ENCODE data around the gene MYMK.

The MYMK gene

DNA sequence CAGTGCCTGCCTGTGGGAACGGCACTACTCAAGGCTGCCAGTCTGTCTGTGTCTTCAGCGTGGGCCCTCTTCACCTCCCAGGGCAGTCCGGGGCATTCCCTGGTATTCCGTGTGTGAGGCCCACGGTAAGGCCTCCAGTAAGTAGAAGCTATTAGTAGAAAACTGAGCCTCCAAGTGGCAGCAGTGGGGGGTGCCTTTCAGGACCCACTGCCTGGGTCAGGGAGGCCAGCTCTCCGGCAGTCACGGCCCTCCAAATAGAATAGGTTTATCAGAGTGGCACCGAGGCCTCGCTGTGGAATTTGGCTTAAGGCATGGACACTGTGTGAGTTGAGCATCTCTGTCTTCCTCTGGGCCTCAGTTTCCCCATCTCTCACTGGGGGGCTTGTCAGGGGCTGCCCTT lies 32.8 kb upstream of the MYMK start:
- DNase-seq = no peak

GRCh38 chr9:133556354-133556753 lies 31.6 kb upstream of the MYMK start:
- DNase-seq = no peak

DNA sequence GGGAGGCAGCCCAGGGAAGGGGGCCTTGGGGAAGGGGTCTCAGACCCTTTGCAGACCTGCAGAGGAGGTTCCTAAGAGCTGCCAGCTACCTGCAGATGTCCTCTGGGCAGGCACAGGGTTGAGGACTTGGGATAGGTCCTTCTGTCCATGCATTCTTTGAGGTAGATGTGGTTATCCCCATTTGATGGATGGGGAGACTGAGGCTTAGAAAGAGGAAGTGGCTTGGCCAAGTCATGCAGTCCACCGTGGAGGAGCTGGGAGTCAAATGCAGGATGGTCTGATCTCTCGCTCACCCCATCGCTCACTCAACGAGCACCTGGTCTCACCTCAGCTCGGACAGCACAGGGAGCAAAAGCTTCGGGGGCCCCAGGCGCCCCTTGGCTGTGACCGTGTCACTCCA lies 30.0 kb upstream of the MYMK start:
- DNase-seq = no peak

DNA sequence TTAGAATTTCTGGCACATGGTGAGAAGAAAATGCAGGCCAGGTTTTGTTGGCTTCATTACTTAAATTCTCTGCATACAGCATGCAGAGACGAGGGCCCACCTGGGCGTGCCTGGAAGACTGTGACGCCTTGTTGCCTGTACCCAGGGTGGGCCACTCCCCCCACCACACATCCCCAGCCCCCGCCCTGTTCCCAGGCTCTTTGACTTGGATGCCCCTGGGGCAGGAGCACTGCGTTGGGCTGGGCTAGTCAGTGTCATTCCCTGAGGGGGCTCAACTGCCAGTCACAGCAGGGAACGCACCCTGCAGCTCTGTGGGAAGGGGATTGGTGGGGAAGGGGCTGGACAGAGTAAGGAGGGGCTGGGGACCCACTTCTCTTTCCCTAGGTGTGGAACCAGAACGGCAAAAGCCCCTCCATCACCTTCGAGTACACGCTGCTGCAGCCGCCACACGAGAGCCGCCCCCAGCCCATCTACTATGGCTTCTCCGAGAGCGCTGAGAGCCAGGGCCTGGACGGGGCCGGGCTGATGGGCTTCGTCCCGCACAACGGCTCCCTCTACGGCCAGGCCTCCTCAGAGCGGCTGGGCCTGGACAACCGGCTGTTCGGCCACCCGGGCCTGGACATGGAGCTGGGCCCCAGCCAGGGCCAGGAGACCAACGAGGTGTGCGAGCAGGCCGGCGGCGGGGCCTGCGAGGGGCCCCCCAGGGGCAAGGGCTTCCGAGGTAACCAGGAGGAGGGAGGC lies 29.4 kb upstream of the MYMK start:
- no peak for DNase-seq

- DNase-seq = no peak
Measured at GRCh38 chr9:133553123-133553522, 28.4 kb upstream of the MYMK start.

DNA sequence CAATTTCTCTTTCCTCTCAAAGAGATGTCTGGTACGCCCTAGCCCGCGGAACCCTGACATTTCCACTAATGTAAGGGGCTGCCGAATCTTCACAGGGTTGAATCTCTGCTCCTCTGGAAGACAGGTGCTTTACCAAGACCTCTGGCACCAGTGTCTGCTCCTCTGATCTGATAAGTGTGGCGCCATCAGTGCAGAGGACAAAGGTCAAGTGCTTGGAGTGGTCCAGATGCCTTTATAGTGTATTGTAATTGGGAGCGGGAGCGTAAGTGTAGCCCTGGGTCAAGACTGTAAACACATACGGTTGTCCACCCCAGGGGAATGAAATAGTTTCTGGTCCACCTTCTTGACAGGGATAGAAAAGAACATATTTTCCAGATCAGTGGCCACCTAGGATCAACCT lies 27.5 kb upstream of the MYMK start:
- DNase-seq = no peak

DNA sequence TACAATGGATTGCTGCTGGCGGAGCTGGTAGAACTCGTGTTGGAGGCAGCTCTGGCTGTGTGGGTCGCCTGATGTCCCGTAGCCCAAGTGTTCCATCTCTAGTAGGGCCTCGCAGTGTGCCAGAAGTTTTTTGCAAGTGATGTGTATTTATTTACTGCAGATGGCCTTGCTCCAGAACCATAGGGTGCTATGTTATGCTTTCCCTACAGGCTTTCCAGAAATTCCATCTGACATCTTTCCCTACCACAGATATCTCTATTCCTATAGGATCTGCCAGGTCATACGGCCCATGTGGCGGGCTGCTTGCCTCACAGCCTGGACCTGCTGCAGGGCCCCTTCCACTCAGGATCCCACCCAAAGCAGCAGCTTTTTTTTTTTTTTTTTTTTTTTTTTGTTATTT lies 26.7 kb upstream of the MYMK start:
- DNase-seq = no peak

DNA sequence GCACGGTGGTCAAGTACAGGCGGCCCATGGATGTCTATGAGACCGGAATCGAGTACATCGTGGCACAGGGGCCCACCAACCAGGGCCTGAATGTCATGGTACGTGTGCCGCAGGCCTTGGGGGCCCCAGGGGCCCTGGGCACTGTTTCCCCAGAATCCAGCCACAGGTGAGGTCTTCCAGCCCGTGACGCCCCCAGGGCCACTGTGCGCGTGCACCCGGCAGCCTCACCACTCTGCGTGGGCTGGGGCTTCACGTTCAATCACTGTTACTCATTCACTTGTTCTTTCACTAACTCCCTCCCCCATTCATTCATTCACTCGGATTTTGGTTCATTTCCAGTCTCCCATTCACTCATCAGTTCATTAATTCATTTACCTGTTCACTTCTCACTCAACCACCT lies 22.4 kb upstream of the MYMK start:
- DNase-seq = no peak

DNA sequence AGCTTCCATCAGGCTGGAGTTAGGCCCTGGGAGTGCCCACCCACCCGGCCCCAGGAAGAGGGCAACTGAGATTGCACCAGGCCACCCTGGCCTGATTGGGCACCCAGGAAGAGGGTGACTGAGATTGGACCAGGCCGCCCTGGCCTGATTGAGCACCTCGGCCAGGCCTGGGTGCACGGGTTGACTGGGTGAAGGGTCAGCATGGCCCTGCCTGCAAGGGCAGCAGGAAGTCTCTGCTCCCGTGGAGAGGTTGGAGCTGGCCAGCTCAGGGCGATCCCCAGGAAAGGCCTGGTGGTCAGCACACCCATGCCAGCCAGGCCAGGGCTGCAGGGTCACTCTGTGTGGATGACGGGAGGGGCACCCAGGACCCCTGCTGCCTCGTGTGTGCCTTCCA lies 21.5 kb upstream of the MYMK start:
- no peak for DNase-seq

GRCh38 chr9:133545494-133546286 lies 20.9 kb upstream of the MYMK start:
- DNase-seq = no peak

GRCh38 chr9:133543772-133544467 lies 19.2 kb upstream of the MYMK start:
- no peak for DNase-seq

GRCh38 chr9:133542002-133542401 lies 17.2 kb upstream of the MYMK start:
- DNase-seq = no peak

DNA sequence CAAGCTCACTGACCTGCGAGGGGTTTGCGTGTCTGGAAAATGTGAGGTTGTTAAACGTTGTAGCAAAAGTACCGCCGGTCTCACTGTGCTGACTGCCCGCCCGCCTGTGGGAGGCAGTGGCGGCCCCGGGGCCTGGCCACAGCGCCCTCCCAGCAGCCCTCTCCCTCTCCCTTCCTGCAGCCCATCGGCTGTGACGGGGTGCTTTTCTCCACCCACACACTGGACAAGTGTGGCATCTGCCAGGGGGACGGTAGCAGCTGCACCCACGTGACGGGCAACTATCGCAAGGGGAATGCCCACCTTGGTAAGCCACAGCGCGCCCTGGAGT lies 15.9 kb upstream of the MYMK start:
- no peak for DNase-seq

- DNase-seq = no peak
Measured at GRCh38 chr9:133539991-133540697, 15.4 kb upstream of the MYMK start.

- DNase-seq = no peak
Measured at GRCh38 chr9:133538851-133539833, 14.4 kb upstream of the MYMK start.

- DNase-seq = no peak
Measured at GRCh38 chr9:133538176-133538575, 13.4 kb upstream of the MYMK start.

DNA sequence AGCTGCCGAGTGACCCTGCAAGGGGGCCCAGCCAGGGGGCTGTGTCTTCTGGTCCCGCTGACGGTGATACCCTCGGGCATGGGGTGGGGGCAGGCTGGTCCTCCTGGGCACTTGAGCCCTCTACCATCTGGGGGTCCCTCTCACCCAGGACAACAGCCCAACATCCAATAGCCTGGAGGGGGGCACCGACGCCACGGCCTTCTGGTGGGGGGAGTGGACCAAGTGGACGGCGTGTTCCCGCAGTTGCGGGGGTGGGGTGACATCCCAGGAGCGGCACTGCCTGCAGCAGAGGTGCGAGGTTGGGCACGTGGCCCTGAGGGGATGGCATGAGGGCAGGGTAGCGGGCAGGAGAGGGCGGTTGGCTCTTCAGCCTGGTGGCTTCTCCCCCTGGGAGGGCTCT lies 12.5 kb upstream of the MYMK start:
- no peak for DNase-seq

- no peak for DNase-seq
Measured at GRCh38 chr9:133536536-133536935, 11.8 kb upstream of the MYMK start.

- no peak for DNase-seq
Measured at GRCh38 chr9:133536080-133536479, 11.3 kb upstream of the MYMK start.

- DNase-seq = no peak
Measured at GRCh38 chr9:133535306-133535877, 10.6 kb upstream of the MYMK start.

DNA sequence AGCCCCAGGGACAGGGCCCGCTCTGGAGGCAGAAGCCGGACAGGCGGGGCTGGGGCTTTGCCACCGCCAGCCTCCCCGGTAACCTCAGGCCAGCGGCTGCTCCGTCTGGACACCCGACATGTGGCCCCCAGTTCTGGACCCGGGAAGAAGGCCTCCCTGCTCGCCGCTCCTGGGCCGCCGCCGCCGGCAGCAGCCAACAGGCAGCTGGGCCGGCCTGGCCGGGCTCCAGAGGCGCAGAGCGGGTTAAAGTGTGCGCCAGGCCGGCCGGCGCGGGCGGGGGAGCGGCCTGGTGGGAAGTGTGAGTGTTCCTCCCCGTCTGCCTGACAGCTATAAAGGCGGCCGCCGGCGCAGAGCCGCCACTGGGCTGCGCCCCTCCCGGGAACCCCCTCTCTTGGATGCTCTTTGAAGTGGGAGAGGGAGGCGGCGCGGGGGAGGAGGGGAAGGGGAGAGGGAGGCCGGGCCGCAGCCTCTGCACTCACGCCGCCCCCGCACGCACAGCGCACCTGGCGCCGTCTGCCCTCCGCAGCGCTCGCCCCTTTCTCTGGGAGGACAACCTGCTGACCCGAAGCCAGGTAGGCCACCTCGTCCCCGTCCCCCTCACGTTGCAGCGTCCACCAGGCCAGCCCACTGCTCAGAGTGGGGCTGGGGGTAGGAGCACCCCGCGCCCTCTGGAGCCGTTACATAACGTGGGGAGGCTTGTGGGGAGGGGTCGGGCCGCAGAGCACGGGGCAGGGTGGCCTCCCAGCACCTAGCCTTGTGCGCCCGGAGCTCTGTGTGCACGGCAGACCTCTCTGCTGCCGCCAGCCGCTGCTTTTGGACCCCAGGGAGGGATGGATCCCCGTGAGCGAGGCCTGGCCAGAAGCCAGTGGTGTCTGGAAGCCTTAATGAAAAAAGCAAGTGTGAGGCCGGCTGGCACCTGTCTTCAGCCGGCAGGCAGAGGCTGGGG lies 9.9 kb upstream of the MYMK start, which contains the start of gene ADAMTSL2:
TSS of gene ADAMTSL2 (plus strand) at position 359 of the 946 bp plus-strand sequence. CDS start 2,009 bp downstream, outside the sequence.
- no peak for DNase-seq

All from SW 1271 (cell line).